ENCODE results near the gene LINC00237. TPM values are rescaled to one million over a fixed set of nuclear protein-coding genes. Genes with fewer than 3 reads are reported as not detected.
A peak's percentile ranks its signal among the peaks of the same experiment; 100 is the strongest.

The LINC00237 gene
- not detected for total RNA-seq

DNA sequence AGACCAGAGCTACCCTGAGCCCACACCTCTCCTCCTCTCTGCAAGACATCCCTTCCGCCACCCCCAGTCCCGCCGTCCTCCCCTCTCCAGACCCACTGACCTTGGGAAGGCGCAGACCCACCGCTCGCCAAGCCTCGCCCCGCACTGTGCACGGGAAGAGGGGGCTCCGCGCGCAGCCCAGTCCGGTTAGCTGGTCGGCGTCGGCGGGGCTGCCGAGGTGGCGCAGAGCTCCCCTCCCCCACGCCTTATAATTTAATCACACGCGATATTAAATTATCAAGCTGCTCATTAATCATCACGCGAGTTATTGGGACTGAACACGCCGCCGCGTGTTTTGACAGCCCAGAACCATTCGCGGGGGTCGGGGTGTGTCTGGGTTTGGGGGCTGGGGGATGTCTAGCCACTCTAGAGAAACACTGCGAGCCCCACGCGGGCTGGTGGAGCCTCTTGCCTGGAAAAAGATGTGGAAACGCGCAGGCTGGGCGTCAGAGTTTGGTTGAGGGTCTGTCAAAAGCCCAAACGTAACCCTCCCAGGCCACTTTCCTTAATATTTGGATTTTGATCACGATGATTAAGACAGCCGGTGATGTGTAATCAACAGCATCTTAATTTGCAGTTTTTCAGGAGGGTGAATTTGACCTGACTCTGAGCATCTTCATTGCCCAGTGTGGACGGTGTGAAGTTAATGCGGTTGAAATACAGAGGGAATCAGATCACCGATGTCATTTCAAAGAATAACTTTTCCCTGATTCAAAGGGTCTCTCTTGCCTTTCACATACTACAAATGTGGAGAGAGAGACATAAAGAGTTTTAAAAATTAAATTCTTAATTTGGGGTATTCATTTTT lies at the start of gene LINC00237:
Gene LINC00237 (minus strand): TSS at position 188 of the 847 bp plus-strand sequence.
- no peak for DNase-seq

GRCh38 chr20:21155268-21155667 lies 49.1 kb upstream of the LINC00237 start:
- DNase-seq = no peak

GRCh38 chr20:21154692-21155091 lies 48.5 kb upstream of the LINC00237 start:
- no peak for DNase-seq

- no peak for DNase-seq
These were observed 45.6 kb upstream of the LINC00237 start for GRCh38 chr20:21151791-21152190.

GRCh38 chr20:21149344-21149743 lies 43.2 kb upstream of the LINC00237 start:
- no peak for DNase-seq

- no peak for DNase-seq
These were observed 41.4 kb upstream of the LINC00237 start for GRCh38 chr20:21147593-21147992.

DNA sequence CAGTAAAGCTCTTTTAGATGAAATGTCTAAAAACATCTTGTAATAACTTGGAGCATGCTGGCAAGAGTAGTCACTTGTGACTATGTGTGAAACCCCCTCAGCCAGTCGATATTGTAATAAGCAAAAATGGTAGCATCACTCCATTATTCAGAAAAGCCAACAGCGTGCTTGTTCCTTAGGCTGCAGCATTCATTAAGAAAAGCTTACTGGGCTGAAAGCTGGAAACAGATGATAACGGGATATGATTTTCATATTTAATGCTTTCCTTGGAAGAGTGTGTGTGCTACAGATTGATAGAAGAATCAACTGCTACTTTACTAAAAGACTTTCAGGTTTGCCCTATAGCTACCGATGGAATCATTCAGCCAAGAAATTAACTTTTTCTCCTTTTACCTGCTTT lies 40.1 kb upstream of the LINC00237 start:
- no peak for DNase-seq

DNA sequence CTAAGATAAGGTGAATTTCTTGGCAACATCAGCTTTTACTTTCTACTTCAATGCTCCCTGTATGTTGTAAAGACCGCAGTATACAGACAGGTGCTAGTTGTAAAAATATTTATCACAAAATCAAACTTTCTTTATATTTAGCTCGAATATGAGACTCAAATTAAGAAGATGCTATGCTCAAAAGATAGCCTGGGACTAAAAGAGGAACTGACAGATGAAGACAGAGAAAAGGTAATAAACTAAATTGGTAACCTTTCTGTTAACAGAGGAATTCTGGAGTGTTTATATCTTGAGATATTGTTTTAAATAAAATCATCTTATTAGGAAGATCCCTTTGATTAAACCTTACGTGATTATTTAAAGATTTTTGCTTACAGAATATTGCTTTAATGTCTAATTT lies 39.3 kb upstream of the LINC00237 start:
- no peak for DNase-seq

DNA sequence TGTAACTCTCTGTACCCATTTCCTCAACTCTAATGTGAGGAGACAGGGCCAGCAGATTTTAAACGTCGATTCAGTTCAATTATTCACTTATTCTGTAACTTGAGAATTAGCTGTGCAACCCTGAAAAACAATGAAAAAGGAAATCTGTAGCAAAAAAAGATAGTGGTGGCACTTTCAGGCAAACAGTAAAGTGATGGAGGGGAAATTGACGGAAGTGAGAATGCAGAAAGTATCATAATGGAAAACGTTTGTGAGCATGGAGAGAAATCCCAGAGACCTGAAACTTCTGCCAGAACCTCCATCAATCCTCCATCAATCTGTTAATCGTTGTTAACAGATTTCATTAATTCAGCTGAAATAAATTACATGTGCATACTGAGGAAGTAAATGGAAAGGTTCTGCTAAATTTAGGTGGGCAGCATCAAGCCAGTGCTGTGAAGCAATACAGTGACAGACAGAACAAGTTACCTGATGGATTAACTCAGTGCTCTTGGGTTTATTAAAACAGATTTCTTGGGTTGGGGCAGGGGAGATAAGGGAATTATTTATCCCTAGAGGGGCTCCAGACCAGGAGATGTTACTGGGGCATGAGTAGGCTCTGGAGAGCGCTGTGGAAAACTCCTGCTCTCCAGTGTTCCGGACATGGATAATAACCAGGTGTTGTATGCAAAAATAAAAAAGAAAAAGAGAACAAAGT lies 37.2 kb upstream of the LINC00237 start:
- DNase-seq = no peak

GRCh38 chr20:21141825-21142224 lies 35.7 kb upstream of the LINC00237 start:
- DNase-seq = no peak

DNA sequence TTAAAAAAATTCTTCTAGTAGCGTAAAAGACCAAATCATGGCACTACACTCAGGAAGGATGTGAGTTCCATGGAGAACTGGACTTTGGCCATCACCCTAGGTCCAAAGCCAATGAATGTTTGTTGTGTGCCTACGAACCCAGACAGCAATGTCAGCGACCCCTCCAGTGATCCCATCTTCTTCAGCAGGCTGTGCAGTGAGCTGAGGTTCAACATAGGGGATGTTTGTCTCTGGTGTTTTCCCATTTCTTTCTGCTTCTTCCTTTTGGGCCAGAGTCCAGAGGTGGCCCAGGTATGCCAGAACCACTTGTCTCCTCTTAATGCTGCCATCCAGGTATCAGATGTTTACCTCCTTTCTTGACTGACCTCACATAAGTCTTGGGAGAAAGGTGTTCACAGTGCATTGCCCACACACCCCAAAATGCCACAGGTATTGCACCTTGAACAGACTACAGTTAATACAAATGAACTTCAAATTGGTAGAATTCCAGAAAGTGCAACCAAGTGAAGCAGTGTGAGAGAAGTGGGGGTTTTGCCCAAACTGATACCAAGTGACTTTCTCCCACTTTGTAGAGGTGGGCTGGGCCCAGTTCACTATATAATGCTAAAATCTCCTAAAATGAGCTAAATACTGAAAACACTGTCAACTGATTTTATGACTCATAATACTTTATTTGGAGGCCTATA lies 33.9 kb upstream of the LINC00237 start:
- DNase-seq = no peak

GRCh38 chr20:21137078-21137477 lies 30.9 kb upstream of the LINC00237 start:
- DNase-seq = no peak

DNA sequence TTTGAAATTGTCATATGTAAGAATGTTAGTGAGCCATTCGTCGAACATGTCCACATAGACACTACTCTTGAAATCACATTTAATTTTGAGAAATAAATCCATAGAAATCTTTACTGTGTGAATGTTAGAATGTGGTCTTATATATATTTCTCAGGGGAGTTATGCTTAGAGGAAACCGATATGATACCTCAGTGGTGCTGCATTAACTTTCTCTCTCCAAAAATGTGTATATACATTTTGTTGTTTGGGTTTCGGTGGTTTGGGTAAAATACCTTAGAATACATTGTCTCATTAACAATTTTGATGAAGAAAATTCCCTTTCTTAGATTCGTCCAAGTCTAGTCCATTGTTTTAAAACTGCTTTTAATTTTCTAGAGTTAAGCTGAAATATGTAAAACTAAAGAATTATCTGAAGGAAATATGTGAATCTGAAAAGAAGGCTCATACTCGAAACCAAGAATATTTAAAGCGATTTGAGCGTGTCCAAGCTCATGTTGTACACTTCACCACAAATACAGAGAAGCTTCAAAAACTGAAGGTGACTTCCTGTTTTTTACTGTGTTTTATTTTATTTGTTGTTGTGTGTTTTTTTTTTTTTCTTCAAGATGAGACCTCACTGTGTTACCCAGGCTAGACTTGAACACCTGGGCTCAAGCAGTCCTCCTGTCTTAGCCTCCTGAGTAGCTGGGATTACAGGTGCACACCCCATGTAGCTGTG lies 30.0 kb upstream of the LINC00237 start:
- DNase-seq = no peak

GRCh38 chr20:21134883-21135493 lies 28.8 kb upstream of the LINC00237 start:
- DNase-seq = no peak

GRCh38 chr20:21133917-21134622 lies 27.9 kb upstream of the LINC00237 start:
- DNase-seq = no peak

DNA sequence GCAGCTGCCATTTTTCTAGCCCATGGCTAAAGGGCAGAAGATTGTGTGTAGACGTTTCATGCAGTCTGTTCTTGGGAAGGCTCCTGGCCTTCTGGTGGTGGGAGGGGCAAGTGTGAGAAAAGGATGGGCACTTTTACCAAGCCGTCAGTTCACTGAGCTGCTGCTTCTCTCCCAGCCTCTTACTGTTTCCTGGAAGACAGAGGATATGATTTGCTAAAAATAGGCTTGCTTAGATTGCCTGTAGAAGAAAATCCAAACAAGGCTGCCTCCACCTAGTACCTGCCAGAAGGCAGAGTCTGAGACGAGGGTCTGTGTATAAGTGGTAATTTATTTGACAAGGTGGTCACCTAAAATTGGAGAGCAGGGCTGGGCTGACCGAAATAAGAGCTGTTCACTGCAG lies 27.2 kb upstream of the LINC00237 start:
- no peak for DNase-seq

DNA sequence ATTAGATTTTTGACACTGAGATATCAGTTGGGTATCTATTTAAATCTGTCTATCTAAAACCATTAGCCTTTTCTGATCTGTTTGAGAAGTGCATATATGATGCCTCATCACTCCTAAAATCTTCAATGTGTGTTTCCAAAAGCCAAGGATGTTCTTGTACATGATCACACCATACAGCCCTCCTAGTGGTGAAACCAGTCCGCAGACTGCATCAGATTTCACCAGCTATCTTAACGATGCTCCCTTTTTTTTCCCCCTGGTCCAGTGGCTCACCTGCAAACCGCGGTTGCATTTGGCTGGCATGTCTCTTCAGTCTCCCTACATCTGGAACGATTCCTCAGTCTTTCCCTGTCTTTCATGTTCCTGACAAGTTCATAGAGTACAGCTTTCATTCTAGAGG lies 23.7 kb upstream of the LINC00237 start:
- no peak for DNase-seq

GRCh38 chr20:21127201-21127981 lies 21.2 kb upstream of the LINC00237 start:
- DNase-seq = no peak

DNA sequence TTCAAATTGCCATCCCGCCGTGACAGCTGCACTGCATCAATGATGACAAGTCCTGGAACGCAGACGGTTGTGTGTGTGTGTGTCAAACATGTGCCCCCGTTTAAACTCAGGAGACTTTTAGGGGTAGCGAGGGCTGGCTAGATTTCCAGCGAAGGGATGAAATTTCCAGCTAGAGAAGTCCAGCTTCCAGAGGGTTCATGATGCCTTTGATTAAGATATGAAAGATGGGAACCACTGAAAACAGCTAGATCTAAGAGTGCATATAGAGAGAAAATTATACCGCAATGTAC lies 20.4 kb upstream of the LINC00237 start:
- DNase-seq = no peak

- peak; percentile 83 for DNase-seq
These were observed 19.9 kb upstream of the LINC00237 start, which contains the start of gene KIZ for GRCh38 chr20:21125849-21126580. TSS of gene KIZ (plus strand) at chr20:21126082. CDS start at chr20:21126116, 34 bp downstream.
